Activated B cell treated with CpG ODN at 0.5 μM for 24 hours (primary cell): ENCODE data around the gene ASTN1. TPM values are rescaled to one million over a fixed set of nuclear protein-coding genes. Genes with fewer than 3 reads are reported as not detected.

ENCODE experiments used
- ATAC-seq: fragments of 200-7000 bp; cut with Tn5 transposase; one replicate; pipeline ENCODE4 v1.10.0; 2021; ENCODE audit warnings: low read depth, mild to moderate bottlenecking, moderate library complexity
- CTCF ChIA-PET: fragments of 350-600 bp; sonication (Branson Sonifier 250); formaldehyde crosslinking; loops from one replicate; lab custom pipeline; 2021; ENCODE audit warnings: antibody characterized with exemption; lab: Charles Lee
- POLR2A ChIA-PET: fragments of 350-600 bp; sonication (Branson Sonifier 250); formaldehyde crosslinking; loops from one replicate; lab custom pipeline; 2021; ENCODE audit warnings: antibody characterized with exemption; lab: Charles Lee
- DNase-seq: peaks from one replicate; pipeline ENCODE4 v3.0.0; 2022
- H3K27ac Mint-ChIP-seq: one replicate; pipeline ENCODE4 v1.8.0; 2020; ENCODE audit warnings: mixed read lengths
- H3K27me3 Mint-ChIP-seq: one replicate; pipeline ENCODE4 v1.8.0; 2021; ENCODE audit warnings: mixed read lengths
- H3K36me3 Mint-ChIP-seq: one replicate; pipeline ENCODE4 v1.8.0; 2021; ENCODE audit warnings: low read depth, mixed read lengths
- H3K4me1 Mint-ChIP-seq: one replicate; pipeline ENCODE4 v1.8.0; 2021; ENCODE audit warnings: mixed read lengths
- H3K4me3 Mint-ChIP-seq: one replicate; pipeline ENCODE4 v1.8.0; 2020; ENCODE audit warnings: mild to moderate bottlenecking, mixed read lengths
- H3K9me3 Mint-ChIP-seq: one replicate; pipeline ENCODE4 v1.8.0; 2020; ENCODE audit warnings: mixed read lengths
- intact Hi-C: fragments of 100-400 bp; cut with micrococcal nuclease; formaldehyde crosslinking; loops from one replicate; pipeline ENCODE4 v1.15.1; 2024
- total RNA-seq: library from RNA; stranded (reverse); gene quantifications from 2 replicates; pipeline ENCODE4 v1.2.3, GENCODE V29; 2022
- TF ChIP-seq, protein P1 (sequence below): fragments of 200-600 bp; IDR thresholded peaks from one replicate; pipeline ENCODE4 v1.8.0; 2022; ENCODE audit warnings: antibody characterized with exemption, mild to moderate bottlenecking

ASTN1 gene
- total RNA-seq, 1 donor from 2014 or later = not detected

DNA sequence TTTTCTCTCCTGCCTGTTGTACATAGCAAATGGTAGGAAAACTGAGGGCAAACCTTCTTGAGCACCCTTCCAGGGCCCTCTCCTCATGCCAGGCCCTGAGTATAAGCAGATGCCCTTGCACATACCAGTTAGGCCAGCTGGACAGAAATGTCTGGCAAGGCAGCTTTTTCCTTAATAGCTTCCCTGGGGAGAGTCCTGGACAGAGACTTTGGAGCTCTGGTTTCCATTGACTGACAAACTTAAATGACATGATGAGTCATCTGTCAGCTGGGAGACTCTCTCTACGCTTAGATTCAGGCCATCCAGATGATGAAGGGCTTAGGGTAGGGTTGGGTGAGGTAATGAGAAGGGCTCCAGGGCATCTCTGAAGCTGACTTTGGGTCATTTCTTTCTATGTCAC lies 317.5 kb downstream of the ASTN1 start:
- TF ChIP-seq, protein P1, sequence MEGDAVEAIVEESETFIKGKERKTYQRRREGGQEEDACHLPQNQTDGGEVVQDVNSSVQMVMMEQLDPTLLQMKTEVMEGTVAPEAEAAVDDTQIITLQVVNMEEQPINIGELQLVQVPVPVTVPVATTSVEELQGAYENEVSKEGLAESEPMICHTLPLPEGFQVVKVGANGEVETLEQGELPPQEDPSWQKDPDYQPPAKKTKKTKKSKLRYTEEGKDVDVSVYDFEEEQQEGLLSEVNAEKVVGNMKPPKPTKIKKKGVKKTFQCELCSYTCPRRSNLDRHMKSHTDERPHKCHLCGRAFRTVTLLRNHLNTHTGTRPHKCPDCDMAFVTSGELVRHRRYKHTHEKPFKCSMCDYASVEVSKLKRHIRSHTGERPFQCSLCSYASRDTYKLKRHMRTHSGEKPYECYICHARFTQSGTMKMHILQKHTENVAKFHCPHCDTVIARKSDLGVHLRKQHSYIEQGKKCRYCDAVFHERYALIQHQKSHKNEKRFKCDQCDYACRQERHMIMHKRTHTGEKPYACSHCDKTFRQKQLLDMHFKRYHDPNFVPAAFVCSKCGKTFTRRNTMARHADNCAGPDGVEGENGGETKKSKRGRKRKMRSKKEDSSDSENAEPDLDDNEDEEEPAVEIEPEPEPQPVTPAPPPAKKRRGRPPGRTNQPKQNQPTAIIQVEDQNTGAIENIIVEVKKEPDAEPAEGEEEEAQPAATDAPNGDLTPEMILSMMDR = no peak
- DNase-seq (no peak), ATAC-seq (no peak)
- intact Hi-C loops = no loop called here
- ChIA-PET POLR2A (no interaction called here), CTCF (no interaction called here)
- Mint-ChIP-seq H3K9me3 (no peaks in the 10 kb centered on the region), H3K4me1 (no peaks in the 10 kb centered on the region), H3K36me3 (no peaks in the 10 kb centered on the region), H3K27ac (no peak overlapping the region), H3K4me3 (no peak overlapping the region), H3K27me3 (peaks cover 3% of the 10 kb centered on the region)

DNA sequence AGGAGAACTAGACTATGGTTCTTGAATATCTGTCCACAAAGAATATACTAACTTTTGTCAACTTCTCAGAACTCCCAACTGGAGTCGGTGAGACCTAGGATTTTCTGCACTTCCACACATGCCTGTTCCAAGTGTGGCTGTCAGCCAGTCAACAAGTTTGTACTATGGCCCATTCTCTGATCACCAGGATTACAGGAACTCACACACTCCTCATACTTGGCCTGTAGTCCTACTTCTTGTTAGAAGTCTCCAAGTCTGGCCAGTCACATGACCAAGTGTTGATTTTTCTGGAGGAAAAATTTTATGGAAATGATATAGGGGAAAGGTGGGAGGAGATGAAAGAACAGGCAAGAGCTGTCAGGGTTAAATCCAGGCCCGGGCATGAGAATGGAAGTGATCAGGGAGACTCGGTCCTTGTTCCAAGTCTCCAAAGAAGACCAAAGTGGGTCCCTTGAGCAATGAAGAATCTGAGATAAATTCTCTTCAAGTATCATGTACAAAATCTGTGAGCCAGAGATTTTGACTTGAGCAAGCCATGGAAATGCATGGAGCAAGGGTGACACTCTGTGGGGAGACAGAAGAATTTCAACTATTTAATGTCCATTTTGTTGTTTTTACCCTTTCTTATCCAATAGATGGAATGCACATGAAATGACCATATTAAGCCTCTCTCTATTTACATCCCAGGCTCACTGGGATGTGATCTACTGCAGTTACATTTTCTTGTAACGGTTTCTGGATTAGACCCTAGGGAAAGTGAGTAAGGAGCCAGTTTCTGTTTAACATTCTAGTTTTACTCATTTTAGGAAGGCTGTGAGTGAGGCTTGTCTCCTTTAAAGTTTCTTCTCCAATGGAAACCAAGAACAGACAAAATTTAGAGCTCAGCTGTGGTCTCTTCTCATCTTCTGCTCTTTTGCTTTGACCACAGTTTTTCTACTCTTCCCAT lies 320.9 kb downstream of the ASTN1 start:
- Mint-ChIP-seq H3K4me1 (no peaks in the 10 kb centered on the region), H3K4me3 (no peak overlapping the region), H3K9me3 (no peaks in the 10 kb centered on the region), H3K36me3 (no peaks in the 10 kb centered on the region), H3K27me3 (peaks cover 8% of the 10 kb centered on the region), H3K27ac (no peak overlapping the region)
- ATAC-seq = no peak
- no peak for DNase-seq
- ChIA-PET CTCF (no interaction called here), POLR2A (no interaction called here)
- intact Hi-C loops = no loop called here
- TF ChIP-seq, protein P1 = no peak

GRCh38 chr1:176841238-176841637 lies 323.3 kb downstream of the ASTN1 start:
- Mint-ChIP-seq H3K9me3 (no peaks in the 10 kb centered on the region), H3K36me3 (no peaks in the 10 kb centered on the region), H3K4me3 (no peak overlapping the region), H3K27me3 (peaks cover 8% of the 10 kb centered on the region), H3K27ac (no peak overlapping the region), H3K4me1 (no peaks in the 10 kb centered on the region)
- ChIA-PET POLR2A (no interaction called here), CTCF (no interaction called here)
- DNase-seq (no peak), ATAC-seq (no peak)
- intact Hi-C loops = no loop called here
- TF ChIP-seq, protein P1 = no peak

DNA sequence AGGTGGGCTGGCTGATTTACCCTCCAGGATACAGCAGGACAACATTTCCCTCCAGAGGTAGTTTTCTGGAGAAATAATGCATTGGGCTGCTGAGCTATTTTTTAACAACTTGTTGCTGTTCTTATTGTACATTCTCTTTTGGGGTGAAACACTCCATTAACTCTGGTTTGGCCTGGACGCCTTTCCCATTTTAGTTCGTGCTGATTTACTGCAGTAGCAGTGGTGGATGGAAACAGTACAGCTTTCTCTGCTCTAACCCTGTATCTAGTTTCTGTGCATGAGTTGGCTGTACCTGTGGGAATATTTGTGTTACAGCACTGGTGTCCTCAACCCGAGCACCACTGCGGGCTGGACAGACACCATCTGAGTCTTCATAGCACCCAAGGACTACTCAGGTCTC lies 325.3 kb downstream of the ASTN1 start:
- DNase-seq = no peak
- H3K27me3 Mint-ChIP-seq = peaks cover 5% of the 10 kb centered on the region

More for the DNA sequence above, 325.3 kb downstream of the ASTN1 start:
- no peak for ATAC-seq
- TF ChIP-seq, protein P1 = no peak
- Mint-ChIP-seq H3K4me3 (no peak overlapping the region), H3K36me3 (no peaks in the 10 kb centered on the region), H3K4me1 (no peaks in the 10 kb centered on the region), H3K9me3 (no peaks in the 10 kb centered on the region), H3K27ac (no peak overlapping the region)
- intact Hi-C loops = no loop called here
- POLR2A ChIA-PET = no interaction called here
- CTCF ChIA-PET = no interaction called here
